Measurements from ENCODE around the gene EDDM13.

Gene EDDM13

GRCh38 chr19:56263319-56263718 is 9.2 kb upstream of the EDDM13 start:
- Histone ChIP-seq H2BK15ac (replicated peaks; ENCODE audit: low read depth) (no peak overlapping the region), H3K9ac (ENCODE audit: low read length) (no peak overlapping the region), H3K4ac (ENCODE audit: low read depth, low read length) (no peak overlapping the region), H3K23ac (ENCODE audit: low read length) (no peak overlapping the region), H4K8ac (ENCODE audit: low read depth, low read length) (no peak overlapping the region), H3K79me1 (ENCODE audit: low read length) (no peaks in the 10 kb centered on the region), H3K4me2 (ENCODE audit: low read length) (no peak overlapping the region), H4K5ac (ENCODE audit: low read length) (no peak overlapping the region), H2BK120ac (ENCODE audit: low read depth, low read length) (no peak overlapping the region), H2BK5ac (ENCODE audit: low read length) (no peak overlapping the region), H3K36me3 (ENCODE audit: control insufficient read depth, insufficient read depth, low read length) (no peaks in the 10 kb centered on the region), H3K4me1 (ENCODE audit: control insufficient read depth, low read depth, low read length) (no peaks in the 10 kb centered on the region), H3K27ac (ENCODE audit: low read depth, low read length) (no peak overlapping the region), H3K18ac (ENCODE audit: low read length) (no peak overlapping the region), H3K4me3 (ENCODE audit: low read length) (no peak overlapping the region), H3K56ac (ENCODE audit: low read length) (no peak overlapping the region), H3K79me2 (ENCODE audit: control insufficient read depth, insufficient read depth, low read length) (no peaks in the 10 kb centered on the region), H3K27me3 (ENCODE audit: insufficient read depth, low read length, poor library complexity) (no peaks in the 10 kb centered on the region), H2AK5ac (ENCODE audit: low read length) (no peak overlapping the region)
- WGBS (ENCODE audit: extremely low coverage, insufficient coverage, low lambda C conversion rate), result no CpG with 5 or more reads among the region's 5 CpGs
- DNase-seq, result no peak

- Histone ChIP-seq H3K79me1 (ENCODE audit: low read length) (no peaks in the 10 kb centered on the region), H3K36me3 (ENCODE audit: control insufficient read depth, insufficient read depth, low read length) (no peaks in the 10 kb centered on the region), H2BK15ac (replicated peaks; ENCODE audit: low read depth) (no peak overlapping the region), H3K9ac (ENCODE audit: low read length) (no peak overlapping the region), H3K23ac (ENCODE audit: low read length) (no peak overlapping the region), H3K4me1 (ENCODE audit: control insufficient read depth, low read depth, low read length) (no peaks in the 10 kb centered on the region), H4K8ac (ENCODE audit: low read depth, low read length) (no peak overlapping the region), H3K56ac (ENCODE audit: low read length) (no peak overlapping the region), H3K4me2 (ENCODE audit: low read length) (no peak overlapping the region), H3K27ac (ENCODE audit: low read depth, low read length) (no peak overlapping the region), H2BK5ac (ENCODE audit: low read length) (no peak overlapping the region), H3K79me2 (ENCODE audit: control insufficient read depth, insufficient read depth, low read length) (no peaks in the 10 kb centered on the region), H2AK5ac (ENCODE audit: low read length) (no peak overlapping the region), H3K18ac (ENCODE audit: low read length) (no peak overlapping the region), H4K5ac (ENCODE audit: low read length) (no peak overlapping the region), H3K4me3 (ENCODE audit: low read length) (no peak overlapping the region), H3K4ac (ENCODE audit: low read depth, low read length) (no peak overlapping the region), H3K27me3 (ENCODE audit: insufficient read depth, low read length, poor library complexity) (no peaks in the 10 kb centered on the region), H2BK120ac (ENCODE audit: low read depth, low read length) (no peak overlapping the region)
- WGBS (ENCODE audit: extremely low coverage, insufficient coverage, low lambda C conversion rate), result no CpG with 5 or more reads among the region's 3 CpGs
- DNase-seq, result no peak
Measured at GRCh38 chr19:56266051-56266450, 6.5 kb upstream of the EDDM13 start.

GRCh38 chr19:56269348-56269747 is 3.2 kb upstream of the EDDM13 start:
- Histone ChIP-seq H3K4me2 (ENCODE audit: low read length) (no peak overlapping the region), H4K5ac (ENCODE audit: low read length) (no peak overlapping the region), H4K8ac (ENCODE audit: low read depth, low read length) (no peak overlapping the region), H2AK5ac (ENCODE audit: low read length) (no peak overlapping the region), H3K27me3 (ENCODE audit: insufficient read depth, low read length, poor library complexity) (no peaks in the 10 kb centered on the region), H3K27ac (ENCODE audit: low read depth, low read length) (no peak overlapping the region), H3K56ac (ENCODE audit: low read length) (no peak overlapping the region), H2BK120ac (ENCODE audit: low read depth, low read length) (no peak overlapping the region), H3K4me3 (ENCODE audit: low read length) (no peak overlapping the region), H3K79me2 (ENCODE audit: control insufficient read depth, insufficient read depth, low read length) (no peaks in the 10 kb centered on the region), H3K9ac (ENCODE audit: low read length) (no peak overlapping the region), H3K23ac (ENCODE audit: low read length) (no peak overlapping the region), H3K18ac (ENCODE audit: low read length) (no peak overlapping the region), H3K4ac (ENCODE audit: low read depth, low read length) (no peak overlapping the region), H3K36me3 (ENCODE audit: control insufficient read depth, insufficient read depth, low read length) (no peaks in the 10 kb centered on the region), H3K4me1 (ENCODE audit: control insufficient read depth, low read depth, low read length) (no peaks in the 10 kb centered on the region), H2BK5ac (ENCODE audit: low read length) (no peak overlapping the region), H3K79me1 (ENCODE audit: low read length) (no peaks in the 10 kb centered on the region), H2BK15ac (replicated peaks; ENCODE audit: low read depth) (no peak overlapping the region)
- no CpG with 5 or more reads among the region's 6 CpGs for WGBS (ENCODE audit: extremely low coverage, insufficient coverage, low lambda C conversion rate)
- DNase-seq, result no peak

GRCh38 chr19:56270676-56271075 is 1.9 kb upstream of the EDDM13 start:
- Histone ChIP-seq H3K4me3 (ENCODE audit: low read length) (no peak overlapping the region), H3K79me2 (ENCODE audit: control insufficient read depth, insufficient read depth, low read length) (no peaks in the 10 kb centered on the region), H2AK5ac (ENCODE audit: low read length) (no peak overlapping the region), H3K79me1 (ENCODE audit: low read length) (no peaks in the 10 kb centered on the region), H4K5ac (ENCODE audit: low read length) (no peak overlapping the region), H4K8ac (ENCODE audit: low read depth, low read length) (no peak overlapping the region), H3K36me3 (ENCODE audit: control insufficient read depth, insufficient read depth, low read length) (no peaks in the 10 kb centered on the region), H2BK15ac (replicated peaks; ENCODE audit: low read depth) (no peak overlapping the region), H3K4me1 (ENCODE audit: control insufficient read depth, low read depth, low read length) (no peaks in the 10 kb centered on the region), H3K27me3 (ENCODE audit: insufficient read depth, low read length, poor library complexity) (no peaks in the 10 kb centered on the region), H3K23ac (ENCODE audit: low read length) (no peak overlapping the region), H3K9ac (ENCODE audit: low read length) (no peak overlapping the region), H3K18ac (ENCODE audit: low read length) (no peak overlapping the region), H2BK5ac (ENCODE audit: low read length) (no peak overlapping the region), H2BK120ac (ENCODE audit: low read depth, low read length) (no peak overlapping the region), H3K4me2 (ENCODE audit: low read length) (no peak overlapping the region), H3K4ac (ENCODE audit: low read depth, low read length) (no peak overlapping the region), H3K56ac (ENCODE audit: low read length) (no peak overlapping the region), H3K27ac (ENCODE audit: low read depth, low read length) (no peak overlapping the region)
- WGBS (ENCODE audit: extremely low coverage, insufficient coverage, low lambda C conversion rate), result no CpG with 5 or more reads among the region's 3 CpGs
- no peak for DNase-seq

- no peak overlapping the region for H3K23ac ChIP-seq (ENCODE audit: low read length)
- no peak overlapping the region for H3K4me3 ChIP-seq (ENCODE audit: low read length)
- H3K56ac ChIP-seq (ENCODE audit: low read length), result no peak overlapping the region
- no peaks in the 10 kb centered on the region for H3K27me3 ChIP-seq (ENCODE audit: insufficient read depth, low read length, poor library complexity)
- H4K8ac ChIP-seq (ENCODE audit: low read depth, low read length), result no peak overlapping the region
- no peak overlapping the region for H2BK120ac ChIP-seq (ENCODE audit: low read depth, low read length)
- no peak overlapping the region for H4K5ac ChIP-seq (ENCODE audit: low read length)
- no peak overlapping the region for H3K4me2 ChIP-seq (ENCODE audit: low read length)
- no peak for DNase-seq
- no peak overlapping the region for H3K9ac ChIP-seq (ENCODE audit: low read length)
- no peak overlapping the region for H2BK5ac ChIP-seq (ENCODE audit: low read length)
- no peak overlapping the region for H2AK5ac ChIP-seq (ENCODE audit: low read length)
- H2BK15ac ChIP-seq (replicated peaks; ENCODE audit: low read depth), result no peak overlapping the region
- no CpG with 5 or more reads among the region's 6 CpGs for WGBS (ENCODE audit: extremely low coverage, insufficient coverage, low lambda C conversion rate)
- H3K4me1 ChIP-seq (ENCODE audit: control insufficient read depth, low read depth, low read length), result no peaks in the 10 kb centered on the region
- no peak overlapping the region for H3K18ac ChIP-seq (ENCODE audit: low read length)
- no peaks in the 10 kb centered on the region for H3K79me2 ChIP-seq (ENCODE audit: control insufficient read depth, insufficient read depth, low read length)
- H3K27ac ChIP-seq (ENCODE audit: low read depth, low read length), result no peak overlapping the region
- H3K4ac ChIP-seq (ENCODE audit: low read depth, low read length), result no peak overlapping the region
- no peaks in the 10 kb centered on the region for H3K36me3 ChIP-seq (ENCODE audit: control insufficient read depth, insufficient read depth, low read length)
- no peaks in the 10 kb centered on the region for H3K79me1 ChIP-seq (ENCODE audit: low read length)
Measured at GRCh38 chr19:56271151-56271550, 1.4 kb upstream of the EDDM13 start.

- Histone ChIP-seq H3K4me1 (ENCODE audit: control insufficient read depth, low read depth, low read length) (no peaks in the 10 kb centered on the region), H3K27ac (ENCODE audit: low read depth, low read length) (no peak overlapping the region), H3K9ac (ENCODE audit: low read length) (no peak overlapping the region), H3K4ac (ENCODE audit: low read depth, low read length) (no peak overlapping the region), H3K79me2 (ENCODE audit: control insufficient read depth, insufficient read depth, low read length) (no peaks in the 10 kb centered on the region), H3K36me3 (ENCODE audit: control insufficient read depth, insufficient read depth, low read length) (no peaks in the 10 kb centered on the region), H4K5ac (ENCODE audit: low read length) (no peak overlapping the region), H3K4me2 (ENCODE audit: low read length) (no peak overlapping the region), H3K4me3 (ENCODE audit: low read length) (no peak overlapping the region), H2BK15ac (replicated peaks; ENCODE audit: low read depth) (no peak overlapping the region), H3K79me1 (ENCODE audit: low read length) (no peaks in the 10 kb centered on the region), H2BK120ac (ENCODE audit: low read depth, low read length) (no peak overlapping the region), H3K23ac (ENCODE audit: low read length) (no peak overlapping the region), H4K8ac (ENCODE audit: low read depth, low read length) (no peak overlapping the region), H2BK5ac (ENCODE audit: low read length) (no peak overlapping the region), H2AK5ac (ENCODE audit: low read length) (no peak overlapping the region), H3K18ac (ENCODE audit: low read length) (no peak overlapping the region), H3K27me3 (ENCODE audit: insufficient read depth, low read length, poor library complexity) (no peaks in the 10 kb centered on the region), H3K56ac (ENCODE audit: low read length) (no peak overlapping the region)
- no CpG with 5 or more reads among the region's 6 CpGs for WGBS (ENCODE audit: extremely low coverage, insufficient coverage, low lambda C conversion rate)
- DNase-seq, result peak; percentile 43
Measured at GRCh38 chr19:56273563-56274117, 1.1 kb downstream of the EDDM13 start.
